Sigmoid colon (tissue), 4 donors: ENCODE results near the gene FDPS.
A peak's percentile ranks its signal among the peaks of the same experiment; 100 is the strongest.

Experiments
- EP300 ChIP-seq, 4 donors: sonication (generic); formaldehyde crosslinking; IDR thresholded peaks; one replicate each; pipeline ENCODE4 v1.6.1; 2017; ENCODE audit warnings: antibody characterized with exemption in 4 of 4
- POLR2A ChIP-seq, 2 donors: fragments of 450-650 bp; IDR thresholded peaks; one replicate each; pipeline ENCODE4 v1.6.1; 2016; ENCODE audit warnings: antibody characterized with exemption in 2 of 2, mild to moderate bottlenecking in 2 of 2, moderate library complexity in 2 of 2
- POLR2AphosphoS5 ChIP-seq, 4 donors: sonication (generic); formaldehyde crosslinking; IDR thresholded peaks; one replicate each; pipeline ENCODE4 v1.6.1; 2017; ENCODE audit warnings: antibody characterized with exemption in 4 of 4
- TF ChIP-seq, protein P1 (sequence below), 4 experiments: fragments of 450-650 bp in 3 of 4; fragments of 200-600 bp in 1 of 4; IDR thresholded peaks; one replicate each; pipeline ENCODE4 v1.5.1; 2016 to 2019; ENCODE audit warnings: antibody characterized with exemption in 4 of 4, mild to moderate bottlenecking in 3 of 4, moderate library complexity in 2 of 4

- TF ChIP-seq, protein P1, sequence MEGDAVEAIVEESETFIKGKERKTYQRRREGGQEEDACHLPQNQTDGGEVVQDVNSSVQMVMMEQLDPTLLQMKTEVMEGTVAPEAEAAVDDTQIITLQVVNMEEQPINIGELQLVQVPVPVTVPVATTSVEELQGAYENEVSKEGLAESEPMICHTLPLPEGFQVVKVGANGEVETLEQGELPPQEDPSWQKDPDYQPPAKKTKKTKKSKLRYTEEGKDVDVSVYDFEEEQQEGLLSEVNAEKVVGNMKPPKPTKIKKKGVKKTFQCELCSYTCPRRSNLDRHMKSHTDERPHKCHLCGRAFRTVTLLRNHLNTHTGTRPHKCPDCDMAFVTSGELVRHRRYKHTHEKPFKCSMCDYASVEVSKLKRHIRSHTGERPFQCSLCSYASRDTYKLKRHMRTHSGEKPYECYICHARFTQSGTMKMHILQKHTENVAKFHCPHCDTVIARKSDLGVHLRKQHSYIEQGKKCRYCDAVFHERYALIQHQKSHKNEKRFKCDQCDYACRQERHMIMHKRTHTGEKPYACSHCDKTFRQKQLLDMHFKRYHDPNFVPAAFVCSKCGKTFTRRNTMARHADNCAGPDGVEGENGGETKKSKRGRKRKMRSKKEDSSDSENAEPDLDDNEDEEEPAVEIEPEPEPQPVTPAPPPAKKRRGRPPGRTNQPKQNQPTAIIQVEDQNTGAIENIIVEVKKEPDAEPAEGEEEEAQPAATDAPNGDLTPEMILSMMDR (IDR thresholded peaks at IDR 0.05) = no peak
- peak; percentile 63 to 77 for TF ChIP-seq POLR2A (IDR thresholded peaks at IDR 0.05)
- TF ChIP-seq POLR2AphosphoS5 (IDR thresholded peaks at IDR 0.05) = peak; percentile 94 to 97 (median 96)
- TF ChIP-seq EP300 (IDR thresholded peaks at IDR 0.05) = peak in 1 of 4 donors; percentile 80
Measured at GRCh38 chr1:155273343-155274245, 35.1 kb upstream of the FDPS start, which contains the start of gene CLK2.
